ENCODE results near the gene RSPO3. TPM values are rescaled to one million over a fixed set of nuclear protein-coding genes. Genes with fewer than 3 reads are reported as not detected.
"Not testable (repeated sequence)": the region's sequence is repeated elsewhere in the genome, so short reads cannot be mapped to it uniquely, and the experiment has no call there.

RSPO3 gene
- total and polyA plus RNA-seq, 9 of the 15 experiments (the other 6 are each of a cell fraction or from before 2014, with no cell fraction given) = not detected

GRCh38 chr6:127214032-127214431 is 95.6 kb downstream of the RSPO3 start:
- BruUV-seq (replicated peaks); in situ Hi-C loops (cut with MboI); intact Hi-C loops (cut with micrococcal nuclease); H3K79me2 ChIP-seq (ENCODE audit: control insufficient read depth, insufficient read depth, low read length); CTCF ChIA-PET (ENCODE audit: low intra/inter-chr PET ratio); H3K4me3 ChIP-seq; H2AFZ ChIP-seq (ENCODE audit: low read depth, low read length); H3K4me2 ChIP-seq (ENCODE audit: insufficient read depth, low read length); H3K27ac ChIP-seq (ENCODE audit: extremely low read depth, low read depth, low read length); FAIRE-seq; H3K4me1 ChIP-seq (replicated peaks in 1 of 2; ENCODE audit: control insufficient read depth in 2 of 2, insufficient read depth in 2 of 2, low read length in 2 of 2); H4K20me1 ChIP-seq (replicated peaks; ENCODE audit: control insufficient read depth, insufficient read depth, low read length); H3K27me3 ChIP-seq (ENCODE audit: control insufficient read depth in 2 of 2, insufficient read depth in 2 of 2, low read length in 2 of 2); H3K9me1 ChIP-seq (ENCODE audit: control insufficient read depth, insufficient read depth, low read length); H3K36me3 ChIP-seq (ENCODE audit: control insufficient read depth, insufficient read depth, low read length); H3K9ac ChIP-seq (ENCODE audit: insufficient read depth in 1 of 2, low read depth in 2 of 2, low read length in 2 of 2); ATAC-seq; H3K9me3 ChIP-seq (replicated peaks; ENCODE audit: control insufficient read depth, insufficient read depth, low read depth, low read length): not testable (repeated sequence)
- peak; percentile 37; the same call in 1 of the 2 replicates for TF ChIP-seq POLR2G (IDR thresholded peaks at IDR 0.05; ENCODE audit: low read depth, low read length)
- peak; percentile 57 for TF ChIP-seq NFYB (IDR thresholded peaks at IDR 0.05; ENCODE audit: extremely low read depth, insufficient read length)
- DNase-seq (ENCODE audit: extremely low read depth in 1 of 4, low spot score in 3 of 4) = peak in 1 of 4 experiments; percentile 2
- POLR2A ChIA-PET = interaction anchor here (0.6 to 1.2 kb wide), 3 partner anchors 9 to 91 kb away, joined by 3 to 4 read pairs (median 3); no protein-coding TSS in a partner anchor
- WGBS (ENCODE audit: insufficient coverage, low coverage, missing lambda C conversion rate) = 17% methylated on average over 11 of the region's 13 CpGs

GRCh38 chr6:127214531-127214930 is 96.1 kb downstream of the RSPO3 start:
- H3K27me3 ChIP-seq (ENCODE audit: control insufficient read depth in 2 of 2, insufficient read depth in 2 of 2, low read length in 2 of 2); ATAC-seq; H3K9me3 ChIP-seq (replicated peaks; ENCODE audit: control insufficient read depth, insufficient read depth, low read depth, low read length); FAIRE-seq; H3K9me1 ChIP-seq (ENCODE audit: control insufficient read depth, insufficient read depth, low read length); H3K79me2 ChIP-seq (ENCODE audit: control insufficient read depth, insufficient read depth, low read length); H3K4me1 ChIP-seq (replicated peaks in 1 of 2; ENCODE audit: control insufficient read depth in 2 of 2, insufficient read depth in 2 of 2, low read length in 2 of 2); CTCF ChIA-PET (ENCODE audit: low intra/inter-chr PET ratio); H3K4me2 ChIP-seq (ENCODE audit: insufficient read depth, low read length); H3K36me3 ChIP-seq (ENCODE audit: control insufficient read depth, insufficient read depth, low read length); BruUV-seq (replicated peaks); H3K9ac ChIP-seq (ENCODE audit: insufficient read depth in 1 of 2, low read depth in 2 of 2, low read length in 2 of 2); H4K20me1 ChIP-seq (replicated peaks; ENCODE audit: control insufficient read depth, insufficient read depth, low read length); in situ Hi-C loops (cut with MboI); DNase-seq (ENCODE audit: extremely low read depth in 1 of 4, low spot score in 3 of 4); H3K27ac ChIP-seq (ENCODE audit: extremely low read depth, low read depth, low read length); intact Hi-C loops (cut with micrococcal nuclease); H3K4me3 ChIP-seq: not testable (repeated sequence)
- H2AFZ ChIP-seq (ENCODE audit: low read depth, low read length) = 0 out of 2 replicates have a peak overlapping the region, but pooled peaks have one; percentile 16
- 17% methylated on average over 29 of the region's 31 CpGs for WGBS (ENCODE audit: insufficient coverage, low coverage, missing lambda C conversion rate)
- POLR2A ChIA-PET = interaction anchor here (0.6 to 1.2 kb wide), 3 partner anchors 10 to 91 kb away, joined by 3 to 4 read pairs (median 3); no protein-coding TSS in a partner anchor

Data from K562 (cell line).